ENCODE measurements around the gene RPL35.
"Not testable (repeated sequence)": the region's sequence is repeated elsewhere in the genome, so short reads cannot be mapped to it uniquely, and the experiment has no call there.

DNA sequence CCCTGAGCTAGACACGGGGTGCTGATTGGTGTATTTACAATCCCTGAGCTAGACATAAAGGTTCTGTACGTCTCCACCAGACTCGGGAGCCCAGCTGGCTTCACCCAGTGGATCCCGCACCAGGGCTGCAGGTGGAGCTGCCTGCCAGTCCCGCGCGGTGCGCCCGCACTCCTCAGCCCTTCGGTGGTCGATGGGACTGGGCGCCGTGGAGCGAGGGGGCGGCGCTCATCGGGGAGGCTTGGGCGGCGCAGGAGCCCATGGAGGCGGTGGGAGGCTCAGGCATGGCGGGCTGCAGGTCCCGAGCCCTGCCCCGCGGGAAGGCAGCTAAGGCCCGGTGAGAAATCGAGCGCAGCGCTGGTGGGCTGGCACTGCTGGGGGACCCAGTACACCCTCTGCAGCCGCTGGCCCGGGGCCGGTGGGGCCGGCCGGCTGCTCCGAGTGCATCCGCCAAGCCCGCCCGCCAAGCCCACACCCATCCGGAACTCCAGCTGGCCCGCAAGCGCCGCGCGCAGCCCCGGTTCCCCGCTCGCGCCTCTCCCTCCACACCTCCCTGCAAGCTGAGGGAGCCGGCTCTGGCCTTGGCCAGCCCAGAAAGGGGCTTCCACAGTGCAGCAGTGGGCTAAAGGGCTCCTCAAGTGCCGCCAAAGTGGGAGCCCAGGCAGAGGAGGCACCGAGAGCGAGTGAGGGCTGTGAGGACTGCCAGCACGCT is 23.0 kb downstream of the RPL35 start:
- TF ChIP-seq, protein P1, sequence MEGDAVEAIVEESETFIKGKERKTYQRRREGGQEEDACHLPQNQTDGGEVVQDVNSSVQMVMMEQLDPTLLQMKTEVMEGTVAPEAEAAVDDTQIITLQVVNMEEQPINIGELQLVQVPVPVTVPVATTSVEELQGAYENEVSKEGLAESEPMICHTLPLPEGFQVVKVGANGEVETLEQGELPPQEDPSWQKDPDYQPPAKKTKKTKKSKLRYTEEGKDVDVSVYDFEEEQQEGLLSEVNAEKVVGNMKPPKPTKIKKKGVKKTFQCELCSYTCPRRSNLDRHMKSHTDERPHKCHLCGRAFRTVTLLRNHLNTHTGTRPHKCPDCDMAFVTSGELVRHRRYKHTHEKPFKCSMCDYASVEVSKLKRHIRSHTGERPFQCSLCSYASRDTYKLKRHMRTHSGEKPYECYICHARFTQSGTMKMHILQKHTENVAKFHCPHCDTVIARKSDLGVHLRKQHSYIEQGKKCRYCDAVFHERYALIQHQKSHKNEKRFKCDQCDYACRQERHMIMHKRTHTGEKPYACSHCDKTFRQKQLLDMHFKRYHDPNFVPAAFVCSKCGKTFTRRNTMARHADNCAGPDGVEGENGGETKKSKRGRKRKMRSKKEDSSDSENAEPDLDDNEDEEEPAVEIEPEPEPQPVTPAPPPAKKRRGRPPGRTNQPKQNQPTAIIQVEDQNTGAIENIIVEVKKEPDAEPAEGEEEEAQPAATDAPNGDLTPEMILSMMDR (IDR thresholded peaks at IDR 0.05) = not testable (repeated sequence)
- not testable (repeated sequence) for TF ChIP-seq POLR2A (IDR thresholded peaks at IDR 0.05)

Measured in Peyer's patch (tissue), 4 donors.